ENCODE data around the gene GABBR2.

Gene GABBR2

DNA sequence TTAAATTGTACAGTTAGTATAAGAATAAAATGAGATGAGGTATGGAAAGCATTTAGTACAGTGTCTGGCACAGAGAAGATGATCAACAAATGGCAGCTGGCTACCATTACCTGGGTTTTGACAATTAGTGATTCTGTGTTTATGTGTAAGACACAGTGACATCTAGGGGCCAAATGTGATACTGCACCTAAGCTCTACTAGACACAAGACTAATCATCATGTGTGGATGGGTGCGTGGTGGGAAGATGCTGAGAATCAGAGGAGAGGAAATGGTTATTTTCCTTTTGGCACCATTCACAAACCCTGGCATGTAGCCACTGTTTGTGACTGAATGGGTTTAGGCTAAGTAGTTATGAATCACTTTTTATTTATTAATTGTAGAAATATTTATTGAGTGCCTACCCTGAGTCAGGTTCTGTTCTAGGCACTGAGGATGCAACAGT is 343.5 kb downstream of the GABBR2 start:
- peak; percentile 36 for DNase-seq

DNA sequence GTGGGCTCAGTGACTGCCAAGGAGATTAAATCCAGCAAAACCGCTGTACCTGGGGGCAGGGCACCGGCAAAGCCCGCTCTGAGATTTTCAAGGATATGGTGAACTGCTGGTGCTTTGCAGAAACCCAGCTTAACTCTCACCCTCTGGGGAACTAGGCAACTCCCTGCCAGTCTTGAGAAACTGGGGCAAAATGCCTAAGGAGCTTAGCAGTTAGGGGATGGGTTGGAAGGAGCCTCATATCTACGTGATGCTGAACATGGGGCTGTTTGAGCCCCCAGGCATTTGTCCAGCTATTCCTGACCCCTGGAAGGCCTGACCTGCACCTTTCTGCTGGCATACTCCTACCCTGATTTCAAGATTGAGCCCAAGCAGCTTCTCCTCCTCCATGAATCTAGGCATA is 344.6 kb downstream of the GABBR2 start:
- DNase-seq, result no peak

DNA sequence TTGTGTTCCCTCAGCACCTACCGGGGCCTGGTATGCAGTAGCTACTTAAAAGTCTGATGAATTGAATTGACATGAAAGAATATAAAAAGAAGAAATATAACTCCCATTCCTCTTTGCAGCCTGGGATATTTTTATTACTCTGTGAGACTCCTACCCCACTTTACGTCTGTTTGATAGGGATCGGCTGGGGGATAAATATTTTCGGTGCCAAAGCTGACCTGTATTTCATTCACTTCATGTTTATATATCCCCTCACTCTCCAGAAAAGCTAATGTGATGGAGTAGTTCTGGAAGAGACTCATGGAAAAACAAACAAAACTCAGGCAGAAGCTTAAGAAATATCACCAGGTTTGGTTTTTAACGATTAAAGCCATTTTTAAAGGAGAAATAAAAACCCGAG is 345.1 kb downstream of the GABBR2 start:
- DNase-seq, result no peak

DNA sequence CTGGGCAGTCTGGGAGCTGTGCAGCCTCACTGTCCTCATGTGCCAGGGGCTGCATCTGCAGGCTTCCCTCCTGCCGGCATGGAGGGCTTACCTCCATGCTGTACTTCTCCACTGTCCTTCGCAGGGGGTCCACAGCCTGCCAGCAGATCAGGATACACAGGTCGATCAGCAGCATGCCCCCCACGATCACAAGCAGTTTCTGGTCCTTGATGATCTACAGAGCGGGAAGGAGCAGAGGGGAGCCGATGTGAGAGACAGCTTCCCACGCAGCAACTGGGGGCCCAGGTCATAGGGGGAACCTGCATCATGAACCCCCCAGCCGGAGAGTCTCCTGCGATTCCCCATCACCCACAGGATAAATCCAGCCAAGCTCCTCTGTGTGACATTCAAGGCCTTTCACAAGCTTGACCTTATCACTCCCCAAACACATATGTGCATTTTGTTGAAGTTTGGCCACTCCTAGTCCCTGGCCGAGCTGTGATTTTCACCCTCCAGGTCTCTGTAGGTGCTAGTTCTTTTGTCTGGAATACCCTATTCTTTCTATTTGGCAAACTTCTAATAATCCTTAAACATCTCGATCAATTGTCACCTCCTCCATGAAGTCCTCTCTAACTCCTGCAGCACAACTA is 346.0 kb downstream of the GABBR2 start:
- DNase-seq, result no peak

DNA sequence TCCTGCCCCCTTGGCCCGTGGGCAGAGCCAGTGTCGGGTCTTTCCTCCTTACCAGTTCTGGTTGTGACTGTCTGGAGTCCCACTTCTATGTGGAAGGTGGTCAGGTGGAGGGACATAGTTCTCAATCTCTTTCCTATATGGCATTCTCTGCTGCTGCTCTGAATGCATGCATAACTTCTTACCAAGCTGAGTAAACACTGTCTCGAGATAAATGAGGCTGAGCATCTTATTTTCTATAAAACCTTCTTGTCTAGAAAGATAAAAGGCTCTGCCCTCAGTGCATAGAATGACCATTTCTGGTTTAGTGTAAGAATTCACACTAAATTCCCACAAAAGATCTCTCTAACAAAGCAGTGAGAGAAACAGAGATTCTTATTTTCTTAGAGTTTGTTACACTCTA is 347.1 kb downstream of the GABBR2 start:
- DNase-seq, result no peak

DNA sequence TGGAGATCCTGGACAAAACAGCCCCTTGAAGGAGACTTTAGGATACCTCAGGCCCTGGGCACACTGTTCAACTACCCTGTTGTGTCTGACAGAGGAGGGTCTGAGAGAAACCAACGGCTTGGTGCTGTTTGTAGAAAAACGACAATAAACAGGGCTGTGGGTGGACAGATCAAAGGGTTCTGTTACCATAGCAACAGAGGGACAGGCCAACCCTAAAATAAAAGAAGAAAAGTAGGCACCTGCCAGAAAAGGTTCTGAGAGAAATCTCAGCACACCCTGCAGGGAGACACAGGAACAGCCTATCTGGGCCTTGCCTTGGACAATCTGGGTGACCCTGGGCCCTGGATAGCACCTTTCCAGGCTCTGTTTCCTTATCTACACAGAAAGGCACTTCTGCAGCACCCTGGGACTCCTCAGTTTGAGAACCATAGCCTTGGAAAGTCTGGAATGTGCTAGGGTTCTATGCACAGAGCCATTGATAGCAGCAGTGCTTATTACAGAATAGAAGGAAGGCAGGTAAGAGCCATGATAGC is 348.5 kb downstream of the GABBR2 start:
- DNase-seq, result no peak

DNA sequence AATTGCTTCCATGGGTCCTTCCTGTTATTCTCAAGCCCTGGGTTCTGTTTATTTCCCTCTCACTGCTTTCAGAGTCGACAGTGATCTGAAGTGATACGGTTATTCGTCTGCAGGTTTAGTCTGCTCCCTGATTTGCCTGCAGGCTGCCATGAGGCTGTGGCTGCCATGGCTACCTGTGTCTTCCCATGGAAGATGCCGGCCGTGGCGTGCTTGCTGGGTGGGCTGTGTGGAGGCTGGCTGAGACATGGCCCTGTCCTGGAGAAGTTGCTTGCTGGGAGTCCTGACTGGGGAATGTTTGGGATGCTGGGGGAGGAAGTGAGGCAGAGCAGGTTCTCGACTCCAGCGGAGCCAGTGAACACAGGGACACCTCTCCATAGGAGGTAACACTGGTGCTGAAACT is 349.2 kb downstream of the GABBR2 start:
- no peak for DNase-seq

DNA sequence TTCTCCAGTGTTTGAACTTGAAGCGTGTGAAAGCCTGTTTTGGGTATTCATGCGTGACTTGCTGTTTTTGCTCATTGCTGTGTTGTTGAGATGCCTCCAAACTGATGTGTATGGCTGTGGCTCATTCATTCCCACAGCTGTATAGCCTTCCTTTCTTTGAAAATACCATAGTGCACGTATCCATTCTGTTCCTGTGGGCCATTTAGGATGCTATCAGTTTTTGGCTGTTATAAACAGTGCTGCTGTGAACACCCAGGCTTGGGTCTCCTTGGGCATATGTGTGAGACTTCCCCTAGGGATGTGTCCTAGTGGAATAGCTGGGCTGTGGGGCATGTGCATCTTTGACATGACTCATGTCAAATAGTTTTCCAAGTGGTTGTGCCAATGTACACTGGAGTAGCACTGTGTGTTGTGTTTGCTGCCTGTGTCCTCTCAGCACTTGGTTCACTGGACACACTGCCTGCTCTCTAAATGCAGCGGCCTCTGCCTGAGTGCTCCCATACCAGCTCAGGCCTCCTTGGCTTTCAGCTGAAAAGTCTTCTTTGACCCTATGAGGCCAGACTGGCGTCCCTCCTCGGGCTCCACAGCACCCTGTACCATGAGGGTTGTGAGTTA is 350.7 kb downstream of the GABBR2 start:
- peak; percentile 55 for DNase-seq

DNA sequence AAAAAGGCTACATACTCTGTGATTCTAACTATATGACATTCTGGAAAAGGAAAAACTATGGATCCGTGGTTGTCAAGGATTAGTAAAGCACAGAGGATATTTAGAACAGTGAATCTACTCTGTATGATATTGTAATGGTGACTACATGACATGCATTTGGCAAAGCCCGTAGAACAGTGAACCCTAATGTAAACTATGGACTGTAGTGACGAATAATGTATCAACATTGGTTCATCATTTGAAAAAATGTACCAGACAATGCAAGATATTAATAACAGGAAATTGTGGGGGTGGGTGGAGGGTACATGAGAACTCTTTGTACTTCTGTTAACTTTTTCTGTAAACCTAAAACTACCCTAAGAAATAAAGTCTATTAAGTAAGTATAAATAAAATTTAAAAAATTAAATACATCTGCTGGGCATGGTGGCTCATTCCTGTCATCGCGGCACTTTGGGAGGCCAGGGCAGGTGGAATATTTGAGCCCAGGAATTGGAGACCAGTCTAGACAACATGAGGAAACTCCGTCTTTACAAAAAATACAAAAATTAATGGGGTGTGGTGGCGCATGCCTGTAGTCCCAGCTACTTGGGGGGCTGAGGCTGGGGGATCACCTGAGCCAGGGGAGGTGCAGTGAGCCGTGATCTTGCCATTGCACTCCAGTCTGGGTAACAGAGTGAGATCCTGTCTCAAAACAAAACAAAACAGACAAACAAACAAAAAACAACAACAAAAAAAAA is 351.6 kb downstream of the GABBR2 start:
- DNase-seq, result peak; percentile 36

DNA sequence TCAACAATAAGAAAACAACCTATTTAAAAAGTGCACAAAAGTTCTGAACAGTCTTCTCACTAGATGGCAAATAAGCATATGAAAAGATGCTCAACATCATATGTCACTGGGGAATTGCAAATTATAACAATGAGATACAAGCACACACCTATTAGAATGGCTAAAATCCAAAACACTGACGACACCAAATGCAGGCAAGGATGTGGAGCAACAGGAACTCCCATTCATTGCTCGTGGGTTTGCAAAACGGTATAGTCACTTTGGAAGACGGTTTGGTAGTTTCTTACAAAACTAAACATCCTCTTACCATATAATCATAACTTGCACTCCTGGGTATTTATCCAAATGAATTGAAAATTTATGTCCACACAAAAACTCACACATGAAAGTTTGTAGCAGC is 352.4 kb downstream of the GABBR2 start:
- no peak for DNase-seq

DNA sequence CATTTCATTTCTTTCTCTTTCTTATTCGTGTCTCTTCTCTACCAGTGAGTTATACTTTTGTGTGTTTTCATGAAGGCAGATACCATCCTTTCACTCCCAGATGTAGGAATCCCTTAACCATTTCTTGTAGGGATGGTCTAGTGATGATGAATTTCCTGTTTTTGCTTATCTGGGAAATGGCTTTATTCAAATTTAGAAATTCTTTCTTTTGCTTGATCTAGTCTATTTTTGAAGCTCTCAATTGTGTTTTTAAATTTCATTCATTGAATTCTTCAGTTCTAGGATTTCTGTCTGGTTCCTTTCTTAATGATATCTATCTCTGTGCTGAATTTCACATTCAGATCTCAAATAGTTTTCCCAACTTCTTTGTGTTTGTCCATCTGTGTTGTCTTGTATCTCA is 357.4 kb downstream of the GABBR2 start:
- no peak for DNase-seq

DNA sequence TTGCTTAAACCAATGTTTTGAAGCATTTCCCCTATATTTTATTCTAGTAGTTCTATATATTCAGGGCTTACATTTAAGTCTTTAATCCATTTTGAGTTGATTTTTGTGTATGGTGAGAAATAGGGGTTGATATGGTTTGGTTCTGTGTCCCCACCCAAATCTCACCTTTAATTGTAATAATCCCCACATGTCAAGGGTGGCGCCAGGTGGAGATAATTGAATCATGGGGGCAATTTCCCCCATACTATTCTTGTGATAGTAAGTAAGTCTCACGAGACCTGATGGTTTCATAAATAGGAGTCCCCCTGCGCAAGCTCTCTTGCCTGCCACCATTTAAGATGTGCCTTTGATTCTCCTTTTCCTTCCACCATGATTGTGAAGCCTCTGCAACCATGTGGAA is 361.1 kb downstream of the GABBR2 start:
- no peak for DNase-seq

DNA sequence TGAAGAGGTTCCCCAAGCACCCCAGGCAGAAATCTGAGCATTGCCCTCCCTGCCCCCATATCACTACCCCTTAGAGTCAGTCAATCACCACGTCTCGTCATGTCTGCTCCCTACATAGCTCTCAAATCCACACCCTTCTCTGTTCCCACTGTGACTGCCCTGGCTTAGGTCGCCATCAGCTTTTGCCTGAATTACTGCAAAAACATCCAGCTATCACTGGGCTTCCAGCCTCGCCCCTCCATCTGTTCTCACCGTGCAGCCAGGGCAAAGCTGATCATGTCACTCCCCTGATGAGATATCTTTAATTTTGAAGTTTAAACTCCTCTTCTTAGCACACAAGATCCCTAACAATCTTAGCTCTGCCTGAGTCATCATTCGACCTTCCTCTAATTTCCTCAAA is 363.7 kb downstream of the GABBR2 start:
- DNase-seq, result no peak

DNA sequence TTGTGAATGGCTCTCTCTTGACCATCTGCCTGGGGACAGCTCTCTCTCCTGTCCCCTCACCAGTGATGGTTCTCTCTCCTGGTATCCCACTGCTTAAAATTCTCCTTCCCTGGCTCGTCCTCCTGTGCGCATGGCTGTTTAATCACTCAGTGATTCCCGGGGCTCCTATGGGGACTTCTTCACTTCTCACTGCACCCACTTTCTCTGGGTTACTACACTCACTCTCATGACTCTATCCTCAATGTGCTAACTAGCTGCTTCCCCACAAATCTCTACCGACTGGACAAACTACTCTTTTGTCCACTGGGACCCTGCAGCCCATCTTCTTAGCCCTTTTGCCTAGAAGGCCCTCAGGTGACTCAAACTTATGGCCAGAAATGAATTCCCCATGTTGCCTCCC is 364.2 kb downstream of the GABBR2 start:
- DNase-seq, result no peak

DNA sequence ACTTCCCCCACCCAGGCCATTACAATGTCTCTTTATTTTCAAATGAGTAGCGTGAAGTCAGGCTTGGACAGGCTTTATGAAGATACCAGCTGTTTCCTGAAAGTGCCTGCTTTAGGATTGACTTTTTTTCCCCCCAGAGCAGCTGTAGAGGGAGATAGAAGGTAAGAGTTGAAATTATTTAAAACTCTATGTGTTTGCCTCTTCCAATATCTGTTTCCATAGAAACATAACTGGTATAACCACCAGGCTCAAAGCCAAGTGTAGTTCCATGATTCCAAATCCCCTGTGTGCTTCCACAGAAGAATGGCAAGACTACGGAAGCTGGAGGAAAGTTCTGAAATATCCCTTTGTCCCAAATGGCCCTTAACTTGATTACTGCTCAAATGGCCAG is 365.9 kb downstream of the GABBR2 start:
- no peak for DNase-seq

DNA sequence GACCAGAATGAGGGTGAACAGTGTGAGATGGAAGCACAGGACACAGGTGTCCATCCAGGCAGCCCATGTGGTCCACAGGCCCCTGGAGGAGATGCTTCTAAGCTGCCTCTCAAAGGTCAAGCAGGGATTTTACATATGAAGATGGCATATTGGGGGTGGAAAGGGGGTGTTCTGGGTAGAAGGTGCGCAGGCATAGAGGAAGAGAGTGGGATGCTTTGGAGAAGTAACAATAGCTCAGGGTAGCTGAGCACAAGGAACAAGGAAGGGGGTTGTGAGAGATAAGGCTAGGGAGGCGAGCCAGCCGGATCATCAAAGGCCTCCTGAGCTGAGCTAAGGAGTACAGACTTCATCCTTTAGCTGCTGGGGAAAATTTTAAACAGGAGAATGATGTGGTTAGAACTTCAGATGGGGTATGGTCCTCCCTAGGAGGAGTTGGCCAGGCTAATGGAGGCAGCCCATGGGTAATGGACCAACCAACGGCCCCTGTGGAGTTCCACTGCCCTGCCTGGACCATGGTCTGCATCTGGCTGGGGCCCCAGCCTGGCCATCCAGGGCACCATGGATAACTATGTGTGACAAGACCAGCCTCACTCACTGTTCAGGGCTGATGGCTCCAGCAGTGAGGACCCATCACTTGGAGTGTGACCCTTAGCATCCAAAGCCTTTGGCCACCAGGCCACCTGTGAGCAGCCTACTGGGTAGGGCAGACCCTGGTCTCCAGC is 366.5 kb downstream of the GABBR2 start:
- DNase-seq, result no peak

DNA sequence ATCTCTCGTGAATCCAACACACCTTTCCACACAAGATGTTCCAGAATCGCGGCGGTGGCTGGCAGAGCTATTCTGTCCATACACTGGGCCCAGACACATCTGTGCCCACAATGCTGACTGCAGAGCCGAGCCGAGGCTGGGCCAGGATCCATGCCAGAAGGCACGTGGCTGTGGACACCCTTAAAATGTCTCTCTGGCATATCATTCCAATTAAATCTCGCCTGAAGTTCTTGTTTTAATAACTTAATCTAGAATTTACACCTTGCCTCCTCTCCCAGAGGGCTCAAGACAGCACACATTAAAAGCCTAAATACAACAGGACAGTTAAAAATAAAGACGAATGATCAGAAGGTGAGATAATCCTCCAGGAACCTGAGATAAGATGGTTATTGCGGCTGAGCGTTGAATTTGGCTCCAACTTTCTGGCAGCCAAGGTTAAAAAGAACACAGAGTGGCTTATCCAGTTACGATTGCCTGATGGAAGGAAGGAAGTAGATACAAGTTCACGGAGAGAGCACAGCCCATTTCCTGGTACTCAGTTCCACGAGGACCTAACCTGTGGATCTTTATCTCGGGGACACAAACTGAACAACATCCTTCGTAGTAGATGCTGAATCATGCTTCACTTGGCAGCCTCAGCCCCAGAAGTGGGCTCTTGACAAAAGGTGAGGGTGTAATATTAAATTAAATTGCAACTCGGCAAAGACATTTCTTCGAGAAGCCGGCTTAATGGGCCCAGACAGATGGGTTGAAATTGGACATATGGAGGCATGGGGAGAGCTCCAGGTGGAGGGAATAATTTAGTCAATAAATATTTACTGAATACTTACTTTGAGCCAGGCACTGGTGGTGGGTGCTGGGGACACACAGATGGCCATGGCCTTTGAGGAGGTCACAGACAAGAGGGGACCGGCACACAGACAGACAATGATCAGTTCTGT is 367.3 kb downstream of the GABBR2 start:
- no peak for DNase-seq

DNA sequence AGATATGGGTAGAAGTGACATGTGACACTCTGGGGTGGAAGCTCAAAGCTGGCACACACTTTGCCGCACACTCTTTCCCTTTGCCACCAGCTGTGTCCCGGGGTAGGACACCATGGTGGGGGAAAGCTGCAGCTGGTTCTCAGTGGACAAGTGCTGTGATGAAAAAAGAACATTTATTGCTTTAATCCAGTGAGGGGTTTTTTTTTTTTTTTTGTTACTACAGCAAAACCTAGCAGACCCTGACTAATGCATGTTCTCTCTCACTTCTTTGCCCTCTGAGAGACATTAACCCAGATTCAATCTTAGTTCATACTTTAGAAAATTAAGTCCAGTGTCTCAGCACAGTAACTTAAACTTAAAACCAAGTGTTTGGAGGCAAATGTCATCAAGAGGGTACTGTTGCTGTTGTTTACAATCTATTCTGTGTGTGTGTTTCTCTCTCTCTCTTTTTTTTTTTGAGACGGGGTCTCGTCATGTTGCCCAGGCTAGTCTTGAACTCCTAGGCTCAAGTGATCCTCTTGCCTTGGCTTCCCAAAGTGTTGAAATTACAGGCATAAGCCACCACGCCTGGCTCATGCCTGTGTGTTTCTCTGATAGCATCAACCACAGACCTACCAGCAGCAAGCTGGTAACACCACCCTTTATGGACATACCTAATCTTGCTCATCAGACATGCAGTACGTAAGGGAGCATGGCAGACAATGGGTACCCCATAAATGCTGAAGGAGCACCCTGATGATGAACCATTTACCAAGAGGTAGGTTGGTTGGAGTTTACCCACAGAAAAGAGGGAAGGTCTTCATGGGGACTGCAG is 368.5 kb downstream of the GABBR2 start:
- DNase-seq, result no peak

DNA sequence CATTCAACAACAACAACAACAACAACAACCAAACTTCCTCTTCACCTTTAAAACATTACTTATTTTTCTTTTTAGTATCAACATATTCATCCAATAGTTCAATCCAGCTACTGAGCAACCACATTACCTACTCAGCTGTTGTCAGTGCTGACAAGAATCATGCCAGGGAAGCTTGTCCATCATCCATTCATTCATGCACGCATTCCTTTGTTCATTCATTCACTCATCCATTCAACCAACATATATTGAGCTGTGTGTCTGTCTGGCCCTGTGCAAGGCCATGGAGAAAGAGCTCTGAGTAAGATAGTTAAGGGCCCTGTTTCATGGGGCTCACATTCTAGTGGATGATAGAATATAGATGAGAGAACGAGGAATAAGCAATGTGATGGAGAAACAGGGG is 373.1 kb downstream of the GABBR2 start:
- no peak for DNase-seq

DNA sequence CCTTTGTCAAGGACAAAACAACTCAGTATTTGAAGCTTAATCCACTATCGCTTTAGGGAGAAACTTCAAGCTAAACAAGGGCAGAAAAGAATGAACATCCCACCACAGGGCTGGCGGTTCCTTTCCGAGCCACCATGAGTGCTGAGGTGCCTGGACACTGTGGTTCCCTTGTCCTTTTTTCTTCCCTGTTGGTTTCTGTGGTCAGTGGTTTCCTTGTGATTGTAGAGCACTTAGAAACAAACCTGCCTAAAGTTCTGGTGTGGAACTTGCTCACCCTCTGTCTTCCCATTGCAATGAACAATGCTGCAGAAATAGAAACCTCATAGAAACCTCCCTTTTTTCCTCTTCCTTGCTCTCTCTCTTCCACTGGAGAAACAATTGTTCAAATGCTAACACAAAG is 373.9 kb downstream of the GABBR2 start:
- DNase-seq, result no peak
